Right forelimb (tissue), 1 donor: ENCODE results near the gene PRKX.
"Not testable (repeated sequence)": the region's sequence is repeated elsewhere in the genome, so short reads cannot be mapped to it uniquely, and the experiment has no call there.

Experiments used
- DNase-seq: peaks from one replicate; pipeline ENCODE4 v3.0.0-alpha.2; 2018

Gene PRKX

GRCh38 chrX:3567686-3568085 is 145.8 kb downstream of the PRKX start:
- no peak for DNase-seq

GRCh38 chrX:3563451-3563850 is 150.0 kb downstream of the PRKX start:
- no peak for DNase-seq

DNA sequence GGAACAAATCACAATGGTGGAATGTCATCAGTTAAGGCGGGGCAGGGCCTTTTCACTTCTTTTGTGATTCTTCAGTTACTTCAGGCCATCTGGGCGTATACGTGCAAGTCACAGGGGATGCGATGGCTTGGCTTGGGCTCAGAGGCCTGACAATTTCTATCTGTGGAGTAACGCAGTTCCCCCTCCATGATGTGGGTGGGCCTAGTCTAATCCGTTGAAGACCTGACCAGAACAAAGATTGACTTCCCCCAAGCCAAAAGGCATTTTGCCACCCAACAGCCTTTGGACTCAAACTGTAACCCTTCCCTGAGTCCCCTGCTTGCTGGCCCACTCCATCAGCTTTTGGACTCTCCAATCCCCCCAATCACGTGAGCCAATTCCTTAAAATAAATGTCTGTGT is 153.4 kb downstream of the PRKX start:
- not testable (repeated sequence) for DNase-seq
